ENCODE results near the gene ERAL1.
"Not testable (repeated sequence)": the region's sequence is repeated elsewhere in the genome, so short reads cannot be mapped to it uniquely, and the experiment has no call there.

Gene ERAL1

GRCh38 chr17:28880572-28880945 is 25.7 kb downstream of the ERAL1 start:
- DNase-seq: no peak

DNA sequence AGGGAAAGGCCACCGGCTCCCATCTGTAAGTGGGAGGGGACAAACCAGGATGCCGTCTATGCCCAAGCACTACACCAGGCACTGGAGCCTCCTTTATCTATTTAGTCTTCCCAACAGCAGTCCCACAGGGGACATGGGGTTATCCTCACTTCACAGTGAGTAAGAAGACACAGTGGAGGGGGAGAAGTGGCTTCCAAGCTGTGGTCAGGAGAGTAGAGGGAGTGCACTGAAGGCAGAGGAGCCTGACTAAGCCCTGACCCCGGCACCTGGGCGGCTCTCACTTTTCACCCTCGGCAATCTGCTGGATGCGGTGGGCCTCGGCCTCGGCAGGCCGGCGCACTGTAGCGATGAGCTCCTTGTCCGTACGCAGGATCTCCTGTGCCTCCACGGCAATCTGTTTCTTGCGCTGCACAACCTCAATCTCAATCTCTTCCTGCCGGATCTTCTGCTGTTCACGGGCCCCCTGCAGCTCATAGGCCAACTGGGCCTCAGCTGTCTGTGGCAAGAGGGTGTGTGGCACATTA is 26.8 kb downstream of the ERAL1 start:
- DNase-seq: no peak

GRCh38 chr17:28882154-28882895 is 27.5 kb downstream of the ERAL1 start:
- DNase-seq: no peak

GRCh38 chr17:28883967-28884702 is 29.3 kb downstream of the ERAL1 start:
- DNase-seq: no peak

- no peak for DNase-seq
Observed at GRCh38 chr17:28885363-28885762, 30.5 kb downstream of the ERAL1 start.

DNA sequence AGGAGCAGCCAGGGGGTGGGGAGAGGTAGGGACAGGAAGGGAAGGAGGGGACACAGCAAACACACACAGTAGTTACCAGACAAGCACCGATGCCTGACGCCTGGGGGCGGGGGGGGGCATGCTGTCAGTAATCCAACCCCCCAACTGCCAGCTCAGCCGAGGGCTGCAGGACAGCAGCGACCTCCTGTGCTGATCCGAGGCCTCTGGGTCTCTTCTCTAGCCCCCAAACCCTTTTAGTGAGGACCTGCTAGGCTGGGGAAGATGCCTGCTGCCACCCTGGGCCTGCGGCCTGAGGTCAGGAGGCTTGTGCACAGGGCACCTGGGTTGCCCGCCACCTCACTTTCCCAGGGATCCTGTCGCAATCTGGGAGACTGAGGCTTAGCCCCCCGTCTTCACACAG is 31.1 kb downstream of the ERAL1 start:
- DNase-seq: no peak

DNA sequence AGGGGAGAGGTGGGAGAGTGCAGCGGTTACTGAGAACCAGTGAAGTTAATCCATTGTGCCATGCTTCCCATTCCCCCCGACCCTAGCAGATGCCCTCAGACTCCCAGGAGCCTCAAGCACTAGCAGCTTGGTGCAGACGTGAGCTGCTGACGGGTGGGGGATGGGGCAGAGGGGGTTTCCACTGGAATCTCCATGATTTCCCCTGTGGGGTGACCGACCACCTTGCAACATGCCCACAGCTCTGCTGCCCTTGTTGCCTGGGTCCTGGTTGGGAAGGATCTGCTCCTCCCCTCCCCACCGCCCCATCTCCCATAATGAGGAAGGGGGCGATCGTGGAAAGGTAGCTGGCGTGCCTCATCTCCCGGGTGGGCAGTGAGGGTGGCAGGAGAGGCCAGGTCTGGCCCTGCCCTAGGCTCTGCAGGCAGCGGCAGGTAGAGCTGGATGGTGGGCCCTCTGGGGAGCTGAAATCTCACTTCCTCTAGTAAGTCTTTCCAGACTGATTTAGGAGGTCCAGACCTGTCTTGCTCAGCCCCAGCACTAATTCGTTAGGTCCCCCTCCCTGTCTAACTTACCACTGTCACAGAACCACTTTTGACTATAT is 33.2 kb downstream of the ERAL1 start:
- DNase-seq: no peak

GRCh38 chr17:28888832-28889231 is 34.0 kb downstream of the ERAL1 start:
- no peak for DNase-seq

- no peak for DNase-seq
Observed at GRCh38 chr17:28889996-28890395, 35.2 kb downstream of the ERAL1 start.

GRCh38 chr17:28891201-28891600 is 36.4 kb downstream of the ERAL1 start:
- DNase-seq: no peak

- DNase-seq: no peak
Observed at GRCh38 chr17:28892024-28892423, 37.2 kb downstream of the ERAL1 start.

DNA sequence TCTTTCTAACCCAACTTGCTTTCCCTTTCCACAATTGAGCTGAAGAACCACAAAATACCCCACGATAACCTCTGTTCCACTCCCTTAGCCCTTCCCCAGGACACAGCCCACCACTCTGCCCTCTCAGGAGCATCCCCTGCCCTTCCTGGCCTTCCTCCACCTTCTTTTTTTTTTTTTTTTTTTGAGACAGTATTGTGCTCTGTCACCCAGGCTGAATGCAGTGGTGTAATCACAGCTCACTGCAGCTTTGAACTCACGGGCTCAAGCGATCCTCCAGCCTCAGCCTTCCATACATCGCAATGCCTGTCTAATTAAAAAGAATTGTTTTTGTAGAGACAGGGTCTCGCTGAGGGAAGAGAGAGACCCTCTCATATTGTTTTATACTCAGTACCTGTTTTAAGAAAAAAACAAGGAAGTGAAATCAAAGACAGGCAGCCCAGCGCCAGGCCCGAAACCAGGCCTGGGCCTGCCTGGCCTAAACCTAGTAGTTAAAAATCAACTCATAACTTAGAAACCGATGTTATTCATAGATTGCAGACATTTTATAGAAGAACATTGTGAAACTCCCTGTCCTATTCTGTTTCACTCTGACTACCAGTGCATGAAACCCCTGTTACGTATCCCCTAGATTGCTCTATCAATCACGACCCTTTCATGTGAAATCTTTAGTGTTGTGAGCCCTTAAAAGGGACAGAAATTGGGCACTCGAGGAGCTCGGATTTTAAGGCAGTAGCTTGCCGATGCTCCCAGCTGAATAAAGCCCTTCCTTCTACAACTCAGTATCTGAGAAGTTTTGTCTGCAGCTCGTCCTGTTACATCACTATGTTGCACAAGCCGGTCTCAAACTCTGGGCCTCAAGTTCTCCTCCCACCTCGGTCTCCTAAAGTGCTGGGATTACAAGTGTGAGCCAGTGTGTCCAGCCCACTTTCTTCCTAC is 38.7 kb downstream of the ERAL1 start:
- DNase-seq: not testable (repeated sequence)

DNA sequence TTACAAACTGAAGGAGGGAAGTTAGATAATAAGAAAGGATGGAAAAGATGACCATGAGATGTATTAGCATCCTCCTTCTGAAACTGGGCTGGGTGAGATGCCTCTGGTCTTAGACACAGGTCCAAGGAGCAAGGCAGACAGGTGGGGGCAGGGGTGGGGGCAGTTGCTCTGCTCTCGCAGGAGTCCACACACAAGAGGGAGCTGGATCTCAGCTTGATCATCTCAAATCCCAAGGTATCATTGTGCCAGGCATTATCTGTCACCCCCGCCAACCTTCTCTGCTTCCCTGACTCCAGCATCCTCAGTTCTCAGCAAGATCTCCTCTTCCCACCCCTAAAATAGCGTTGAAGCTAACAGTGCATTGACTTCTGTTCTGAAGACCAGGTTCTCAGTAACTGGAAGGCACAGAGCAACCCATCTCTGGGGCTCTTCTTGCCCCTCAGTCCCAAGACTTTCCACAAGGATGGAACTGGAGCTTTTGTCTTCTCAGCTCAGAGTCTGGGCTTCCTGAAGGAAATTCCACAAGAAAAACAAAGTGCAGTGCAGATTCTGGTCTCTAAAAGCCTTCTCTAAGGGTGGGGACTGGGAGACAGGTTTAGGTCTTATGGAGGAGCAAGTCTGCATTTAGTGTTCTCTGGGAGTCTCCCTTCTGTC is 41.1 kb downstream of the ERAL1 start:
- DNase-seq: no peak

GRCh38 chr17:28896491-28896883 is 41.7 kb downstream of the ERAL1 start:
- no peak for DNase-seq

DNA sequence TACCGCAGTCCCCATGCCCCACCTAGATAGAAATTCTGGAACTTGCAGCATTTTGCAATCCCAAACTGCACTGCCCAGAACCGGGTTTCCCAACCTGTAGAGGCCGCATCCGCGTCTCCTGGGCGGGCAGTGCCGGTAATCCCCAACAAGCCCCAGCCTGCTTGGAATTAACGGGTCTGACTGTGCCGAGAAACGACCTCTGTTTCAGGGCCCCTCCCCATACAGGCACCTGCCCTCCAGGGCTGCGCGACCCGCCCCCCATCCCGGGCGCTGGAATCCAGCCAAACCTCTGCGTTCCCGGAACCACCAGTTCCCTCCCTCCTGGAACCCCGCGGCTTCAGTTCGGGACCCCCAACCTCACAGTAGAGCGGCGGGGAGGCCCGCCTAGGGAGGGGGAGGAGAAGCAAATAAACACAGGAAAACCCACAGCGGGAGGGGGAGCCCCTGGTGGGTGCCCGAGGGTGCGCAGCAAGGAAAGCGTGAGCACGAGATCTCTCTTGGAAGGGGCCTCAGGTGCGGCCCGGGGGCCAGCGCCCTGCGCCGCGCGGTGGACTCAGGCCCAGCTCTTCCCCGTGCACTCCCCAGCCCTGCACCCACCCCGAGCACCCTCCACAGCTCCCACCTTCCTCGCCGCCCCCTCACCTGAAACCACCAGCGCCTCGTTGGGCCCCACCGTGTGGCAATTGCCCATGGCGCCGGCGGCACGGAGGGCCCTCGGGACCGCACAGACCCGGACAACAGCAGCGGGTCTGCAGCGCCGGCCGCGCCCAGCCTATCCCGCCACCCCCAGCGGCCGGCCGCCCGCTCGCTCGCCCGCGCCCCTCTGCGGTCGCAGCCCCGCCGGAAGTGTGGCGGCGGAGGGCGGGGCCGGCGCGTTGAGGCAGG is 42.3 kb downstream of the ERAL1 start, which contains the start of gene FLOT2:
Gene FLOT2, minus strand, starts transcription at position 850 of the 885 bp plus-strand sequence. Its CDS starts 159 bp downstream, at position 691.
- peak; percentile 81 for DNase-seq

DNA sequence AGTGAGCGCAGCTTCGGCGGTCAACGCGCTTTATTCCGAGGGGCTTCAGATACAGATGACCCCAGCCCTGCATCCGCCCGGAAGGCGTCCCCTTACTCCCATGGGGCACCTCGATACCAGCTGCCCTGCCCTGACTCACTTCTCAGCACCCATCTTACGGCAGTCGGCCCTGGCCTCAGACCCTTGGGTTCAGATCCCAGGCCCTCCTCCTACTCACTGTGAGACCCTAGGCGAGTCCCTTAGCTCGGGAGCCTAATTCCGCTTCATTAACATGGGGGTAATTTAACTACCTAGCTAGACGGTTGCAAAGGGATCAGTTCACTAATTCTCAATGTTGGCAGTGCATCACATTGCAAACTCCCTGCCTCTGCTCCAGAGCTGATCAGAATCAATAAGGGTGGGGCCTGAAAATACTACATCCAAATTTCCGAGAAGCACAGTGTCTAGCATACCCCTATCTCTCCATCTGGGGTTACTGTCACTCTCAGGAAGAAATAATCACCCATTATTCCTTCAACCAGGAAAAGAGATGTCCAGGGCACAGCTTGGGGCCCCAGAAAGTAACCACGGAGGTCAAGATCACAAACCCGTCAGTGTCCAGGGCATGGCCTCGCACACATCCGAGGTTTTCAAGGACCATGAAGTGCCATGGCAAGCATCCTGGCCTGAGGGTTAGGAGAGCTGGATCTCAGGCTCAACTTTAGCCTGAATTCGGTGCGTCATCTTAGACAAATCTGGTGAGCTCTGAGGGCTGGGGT is 43.1 kb downstream of the ERAL1 start:
- no peak for DNase-seq

DNA sequence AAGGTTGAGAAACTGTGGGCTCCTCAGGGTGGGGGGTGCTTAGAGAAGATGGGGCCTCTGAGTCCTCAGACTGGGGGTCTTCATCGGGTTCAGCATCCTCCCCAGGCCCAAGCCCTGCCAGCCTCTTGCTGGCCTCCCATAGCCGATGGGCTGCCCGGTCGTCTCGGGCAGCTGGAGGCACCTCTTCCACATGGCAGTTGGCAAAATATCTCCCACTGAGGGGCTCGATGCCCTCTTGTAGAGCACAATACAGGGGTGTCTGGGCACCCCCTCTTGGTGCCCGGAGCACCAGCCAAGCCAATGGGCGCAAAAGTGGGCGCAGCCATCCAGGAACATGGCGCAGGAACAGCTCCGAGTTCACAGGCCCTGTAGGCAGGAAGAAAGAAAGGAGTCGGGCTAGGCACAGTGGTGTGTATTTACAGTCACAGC is 43.7 kb downstream of the ERAL1 start:
- DNase-seq: no peak

DNA sequence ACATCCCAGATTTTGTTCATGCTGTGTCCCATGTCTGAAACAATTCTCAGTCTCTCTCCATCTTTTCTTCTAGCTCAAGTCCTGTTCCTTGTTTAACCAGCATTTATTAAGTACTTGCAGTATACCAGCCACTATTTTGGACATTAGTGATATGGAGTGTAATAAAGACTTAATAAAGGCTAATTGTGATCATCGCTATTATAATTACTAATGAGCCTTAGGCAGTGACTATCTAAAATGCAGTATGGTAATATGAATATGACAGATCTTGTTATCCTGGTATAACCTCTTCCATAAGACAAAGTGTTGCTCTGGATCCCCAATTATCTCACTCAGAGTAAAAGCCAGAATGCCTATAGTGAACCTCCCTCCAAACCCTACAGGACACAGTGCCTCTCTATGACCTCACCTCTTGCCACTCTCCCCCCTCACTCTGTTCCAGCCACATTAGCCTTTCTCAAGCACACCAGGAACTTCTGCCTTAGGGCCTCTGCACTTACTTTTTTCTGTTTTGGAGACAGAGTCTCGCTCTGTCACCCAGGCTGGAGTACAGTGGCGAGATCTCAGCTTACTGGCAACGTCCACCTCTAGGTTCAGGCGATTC is 44.5 kb downstream of the ERAL1 start:
- DNase-seq: no peak

GRCh38 chr17:28900986-28901726 is 46.3 kb downstream of the ERAL1 start:
- DNase-seq: no peak

Data from NCI-H345 (cell line).